Kidney epithelial cell (primary cell): ENCODE data around the gene CALY. TPM values are rescaled to one million over a fixed set of nuclear protein-coding genes. Genes with fewer than 3 reads are reported as not detected.

ENCODE experiments used
- DNase-seq: peaks from one replicate; pipeline ENCODE4 v3.0.0-alpha.2; 2010; ENCODE audit warnings: low read depth
- H3K27me3 ChIP-seq: 2 replicates; pipeline ENCODE4 v1.6.0; 2011; ENCODE audit warnings: low read length; ENCODE audit not compliant: control insufficient read depth, insufficient read depth
- H3K36me3 ChIP-seq: 2 replicates; pipeline ENCODE4 v1.5.1; 2011; ENCODE audit warnings: low read length; ENCODE audit not compliant: control insufficient read depth, insufficient read depth
- H3K4me3 ChIP-seq: 2 replicates; pipeline ENCODE4 v1.5.1; 2011; ENCODE audit warnings: low read depth, mild to moderate bottlenecking, control low read depth, low read length
- total RNA-seq: library from RNA; depleted of rRNA; stranded (reverse); fragments of >200 nt; gene quantifications from 2 replicates; pipeline ENCODE4 v1.2.3, GENCODE V29; 2015
- TF ChIP-seq, protein P1 (sequence below): IDR thresholded peaks from 2 replicates; pipeline ENCODE4 v1.5.1; 2011; ENCODE audit warnings: mild to moderate bottlenecking, moderate library complexity, low read length, control low read depth, inconsistent platforms; ENCODE audit not compliant: insufficient read depth, poor library complexity, severe bottlenecking

The CALY gene
- total RNA-seq, 1 donor from 2014 or later, result 0.96 TPM

- Histone ChIP-seq H3K27me3 (no peaks in the 10 kb centered on the region), H3K36me3 (peaks cover 2% of the 10 kb centered on the region), H3K4me3 (no peak overlapping the region)
- TF ChIP-seq, protein P1, sequence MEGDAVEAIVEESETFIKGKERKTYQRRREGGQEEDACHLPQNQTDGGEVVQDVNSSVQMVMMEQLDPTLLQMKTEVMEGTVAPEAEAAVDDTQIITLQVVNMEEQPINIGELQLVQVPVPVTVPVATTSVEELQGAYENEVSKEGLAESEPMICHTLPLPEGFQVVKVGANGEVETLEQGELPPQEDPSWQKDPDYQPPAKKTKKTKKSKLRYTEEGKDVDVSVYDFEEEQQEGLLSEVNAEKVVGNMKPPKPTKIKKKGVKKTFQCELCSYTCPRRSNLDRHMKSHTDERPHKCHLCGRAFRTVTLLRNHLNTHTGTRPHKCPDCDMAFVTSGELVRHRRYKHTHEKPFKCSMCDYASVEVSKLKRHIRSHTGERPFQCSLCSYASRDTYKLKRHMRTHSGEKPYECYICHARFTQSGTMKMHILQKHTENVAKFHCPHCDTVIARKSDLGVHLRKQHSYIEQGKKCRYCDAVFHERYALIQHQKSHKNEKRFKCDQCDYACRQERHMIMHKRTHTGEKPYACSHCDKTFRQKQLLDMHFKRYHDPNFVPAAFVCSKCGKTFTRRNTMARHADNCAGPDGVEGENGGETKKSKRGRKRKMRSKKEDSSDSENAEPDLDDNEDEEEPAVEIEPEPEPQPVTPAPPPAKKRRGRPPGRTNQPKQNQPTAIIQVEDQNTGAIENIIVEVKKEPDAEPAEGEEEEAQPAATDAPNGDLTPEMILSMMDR, result no peak
- DNase-seq, result no peak
These were observed 39.2 kb downstream of the CALY start for GRCh38 chr10:133297504-133297903.

DNA sequence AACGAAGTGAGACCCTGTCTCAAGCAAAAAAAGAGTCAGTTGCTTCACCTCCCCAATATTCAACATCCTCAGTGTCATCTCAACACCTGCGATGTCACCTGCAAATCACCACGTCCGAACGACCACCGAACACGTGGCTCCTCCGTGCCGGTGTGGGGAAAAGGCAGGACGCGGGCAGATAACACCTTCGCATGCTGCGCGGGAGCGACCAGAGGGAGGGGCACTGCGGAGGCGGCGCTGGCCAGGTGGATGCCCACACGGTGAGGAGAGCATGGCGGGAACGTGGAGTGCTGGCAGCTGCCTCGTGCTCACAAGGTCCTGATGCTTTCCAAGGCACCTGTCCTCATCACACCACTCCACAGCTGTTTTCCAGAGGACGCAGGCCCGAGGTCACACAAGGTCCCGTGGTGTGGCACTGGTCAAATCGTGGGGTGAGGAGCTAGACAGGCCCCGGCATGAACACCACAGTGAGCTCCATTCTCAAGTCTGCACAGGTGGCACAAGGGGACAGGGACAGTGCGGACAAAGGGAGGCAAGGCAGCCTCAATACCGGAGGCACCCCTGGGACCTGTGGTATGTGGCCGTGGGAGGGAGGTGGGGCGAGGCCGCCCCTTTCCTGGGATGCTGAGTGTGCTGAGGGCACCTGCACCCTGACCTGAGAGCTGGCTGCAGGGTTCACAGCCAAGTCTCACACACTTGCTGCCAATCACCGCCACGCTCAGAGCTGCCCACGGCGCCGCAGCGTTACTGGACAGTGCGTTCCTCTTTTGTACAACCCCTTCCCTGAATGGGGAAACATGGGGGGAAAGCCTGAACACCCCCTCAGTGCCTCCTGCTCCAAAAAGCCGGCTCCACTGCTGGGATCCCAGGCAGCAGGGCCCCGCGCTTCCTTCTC lies 41.0 kb downstream of the CALY start:
- no peak for DNase-seq
- H3K36me3 ChIP-seq, result peaks cover 2% of the 10 kb centered on the region
- TF ChIP-seq, protein P1, result no peak
- H3K27me3 ChIP-seq, result no peaks in the 10 kb centered on the region
- no peak overlapping the region for H3K4me3 ChIP-seq

DNA sequence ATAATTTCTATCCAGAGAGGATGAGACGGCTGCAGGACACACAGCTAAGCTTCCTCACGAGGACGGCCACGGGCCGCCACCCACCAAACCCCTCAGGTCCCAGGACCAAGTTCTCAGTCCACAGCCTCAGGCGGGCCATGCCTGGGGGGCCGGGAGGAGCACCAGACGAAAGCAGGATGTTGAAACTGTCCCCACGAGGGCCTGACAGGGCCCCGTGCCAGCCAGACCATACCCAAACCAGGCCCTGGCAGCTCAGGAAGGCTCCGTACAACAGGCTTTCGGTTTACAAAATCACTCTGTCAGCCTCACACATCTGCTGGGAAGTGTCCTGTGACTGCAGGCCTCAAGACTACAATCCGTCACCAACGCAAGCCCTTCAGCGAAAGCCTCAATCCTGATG lies 42.5 kb downstream of the CALY start:
- DNase-seq, result no peak
- Histone ChIP-seq H3K27me3 (no peaks in the 10 kb centered on the region), H3K36me3 (peaks cover 4% of the 10 kb centered on the region), H3K4me3 (no peak overlapping the region)
- TF ChIP-seq, protein P1, result no peak

DNA sequence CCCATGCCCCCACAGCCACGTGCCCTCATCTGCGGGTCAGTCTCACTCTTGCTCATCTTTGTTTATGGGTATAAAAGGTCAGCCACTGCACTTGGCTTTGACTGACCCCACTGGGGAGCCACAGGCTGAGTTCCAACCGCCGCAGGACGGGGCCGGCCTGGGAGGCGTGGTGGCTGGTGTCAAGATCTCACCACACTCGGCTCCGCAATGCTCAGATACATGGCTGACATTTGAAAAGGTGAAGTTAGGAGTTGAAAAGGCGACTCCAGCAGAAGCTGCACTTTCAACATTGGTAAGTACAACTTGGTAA lies 42.9 kb downstream of the CALY start:
- H3K27me3 ChIP-seq, result no peaks in the 10 kb centered on the region
- TF ChIP-seq, protein P1, result no peak
- H3K4me3 ChIP-seq, result no peak overlapping the region
- DNase-seq, result no peak
- peaks cover 4% of the 10 kb centered on the region for H3K36me3 ChIP-seq

DNA sequence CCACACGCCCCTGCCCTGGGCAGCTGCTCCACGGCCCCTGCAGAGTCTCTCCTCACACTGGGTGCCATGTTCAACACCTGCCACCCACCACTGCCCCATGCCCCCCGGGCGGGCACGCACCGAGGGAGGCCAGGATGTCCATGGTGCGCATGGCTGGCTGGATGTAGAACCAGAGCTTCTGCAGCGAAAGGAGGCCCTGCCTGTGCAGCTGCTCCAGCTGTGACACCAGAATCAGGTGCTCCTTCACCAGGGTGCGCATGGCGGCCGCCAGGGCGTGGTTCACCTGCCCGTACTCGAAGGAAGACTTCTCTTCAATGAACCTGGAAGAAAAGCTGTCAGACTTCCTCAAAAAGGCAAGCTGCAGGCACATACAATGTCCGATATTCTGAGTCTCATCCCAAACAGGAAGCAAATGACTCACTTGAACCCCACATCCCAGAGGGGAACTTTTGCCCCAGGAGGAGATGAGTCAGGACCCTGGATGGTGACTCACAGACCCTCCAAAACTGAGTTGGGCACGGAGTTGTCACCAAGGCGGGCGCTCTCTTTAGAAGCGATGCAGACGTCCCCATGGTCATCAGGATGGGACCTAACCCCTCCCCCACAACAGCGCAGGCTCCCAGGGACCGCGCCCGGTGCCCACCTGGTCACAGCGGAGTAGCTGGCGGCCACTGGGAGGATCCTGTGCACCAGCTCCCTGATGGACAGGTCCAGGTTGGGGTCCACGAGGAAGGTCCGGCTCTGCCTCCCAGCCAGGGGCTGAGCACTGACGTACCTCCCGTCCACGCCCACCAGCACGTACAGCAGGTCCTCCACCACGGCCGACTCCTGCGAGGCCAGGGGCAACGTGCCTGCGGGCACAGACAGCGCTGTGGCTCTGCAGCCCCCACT lies 43.5 kb downstream of the CALY start:
- Histone ChIP-seq H3K27me3 (no peaks in the 10 kb centered on the region), H3K36me3 (peaks cover 4% of the 10 kb centered on the region), H3K4me3 (no peak overlapping the region)
- DNase-seq, result no peak
- TF ChIP-seq, protein P1, result no peak
